Activated CD4-positive, alpha-beta T cell treated with anti-CD3 and anti-CD28 coated beads for 36 hours (primary cell): Measurements from ENCODE around the gene DISP3. TPM values are rescaled to one million over a fixed set of nuclear protein-coding genes. Genes with fewer than 3 reads are reported as not detected.
"Not testable (repeated sequence)": the region's sequence is repeated elsewhere in the genome, so short reads cannot be mapped to it uniquely, and the experiment has no call there.

ENCODE experiments used
- ATAC-seq: fragments of 200-7000 bp; cut with Tn5 transposase; one replicate; pipeline ENCODE4 v1.10.0; 2021; ENCODE audit warnings: mild to moderate bottlenecking, moderate library complexity
- CTCF ChIA-PET: fragments of 350-600 bp; sonication (Branson Sonifier 250); formaldehyde crosslinking; loops from one replicate; lab custom pipeline; 2021; ENCODE audit warnings: antibody characterized with exemption; lab: Charles Lee
- POLR2A ChIA-PET: fragments of 350-600 bp; sonication (Branson Sonifier 250); formaldehyde crosslinking; loops from one replicate; lab custom pipeline; 2021; ENCODE audit warnings: antibody characterized with exemption, inconsistent platforms; lab: Charles Lee
- DNase-seq: peaks from one replicate; pipeline ENCODE4 v3.0.0-alpha.2; 2020
- H3K27ac Mint-ChIP-seq: one replicate; pipeline ENCODE4 v1.8.0; 2021; ENCODE audit warnings: mixed read lengths
- H3K27me3 Mint-ChIP-seq: one replicate; pipeline ENCODE4 v1.8.0; 2021; ENCODE audit warnings: mixed read lengths
- H3K36me3 Mint-ChIP-seq: one replicate; pipeline ENCODE4 v1.8.0; 2021; ENCODE audit warnings: low read depth, mixed read lengths
- H3K4me1 Mint-ChIP-seq: one replicate; pipeline ENCODE4 v1.8.0; 2021; ENCODE audit warnings: mixed read lengths
- H3K4me3 Mint-ChIP-seq: one replicate; pipeline ENCODE4 v1.8.0; 2021; ENCODE audit warnings: mild to moderate bottlenecking, moderate library complexity, mixed read lengths
- H3K9me3 Mint-ChIP-seq: one replicate; pipeline ENCODE4 v1.8.0; 2021; ENCODE audit warnings: low read depth, mixed read lengths
- intact Hi-C, 2 experiments: fragments of 100-400 bp; cut with DNase I in 1 of 2; cut with micrococcal nuclease in 1 of 2; formaldehyde crosslinking; loops; one replicate each; pipeline versions ENCODE4 v1.14.2 to v1.15.1; 2022 to 2024; cut with DNase I, micrococcal nuclease
- total RNA-seq, 2 experiments: library from RNA; stranded (reverse); gene quantifications; one replicate each; pipeline ENCODE4 v1.2.3, GENCODE V29; 2021

Gene DISP3
- total RNA-seq, 2 experiments from 2014 or later = 0.55 to 0.58 TPM

- H3K27ac Mint-ChIP-seq = no peak overlapping the region
- H3K4me1 Mint-ChIP-seq = no peaks in the 10 kb centered on the region
- no peaks in the 10 kb centered on the region for H3K9me3 Mint-ChIP-seq
- no peak overlapping the region for H3K4me3 Mint-ChIP-seq
- CTCF ChIA-PET = no interaction called here
- no peaks in the 10 kb centered on the region for H3K36me3 Mint-ChIP-seq
- intact Hi-C loops = no loop called here
- H3K27me3 Mint-ChIP-seq = peaks cover 3% of the 10 kb centered on the region
- POLR2A ChIA-PET = no interaction called here
- ATAC-seq (no peak), DNase-seq (no peak)
Measured at GRCh38 chr1:11578004-11578403, 99.0 kb downstream of the DISP3 start.

- H3K36me3 Mint-ChIP-seq = no peaks in the 10 kb centered on the region
- no peaks in the 10 kb centered on the region for H3K4me1 Mint-ChIP-seq
- no peak overlapping the region for H3K4me3 Mint-ChIP-seq
- H3K27me3 Mint-ChIP-seq = peaks cover 3% of the 10 kb centered on the region
- H3K9me3 Mint-ChIP-seq = no peaks in the 10 kb centered on the region
- DNase-seq (no peak), ATAC-seq (no peak)
- H3K27ac Mint-ChIP-seq = no peak overlapping the region
- ChIA-PET POLR2A (no interaction called here), CTCF (interaction anchor here (0.6 kb wide), 2 partner anchors 37 to 891 kb away, joined by 3 to 4 read pairs; no protein-coding TSS in a partner anchor)
- intact Hi-C loops = no loop called here
Measured at GRCh38 chr1:11579506-11579905, 100.6 kb downstream of the DISP3 start.

- H3K27ac Mint-ChIP-seq, DNase-seq, H3K9me3 Mint-ChIP-seq, H3K4me1 Mint-ChIP-seq, POLR2A ChIA-PET, H3K4me3 Mint-ChIP-seq, ATAC-seq, CTCF ChIA-PET, intact Hi-C loops, H3K27me3 Mint-ChIP-seq, H3K36me3 Mint-ChIP-seq: not testable (repeated sequence)
Measured at GRCh38 chr1:11580049-11580448, 101.1 kb downstream of the DISP3 start.

- POLR2A ChIA-PET = no interaction called here
Measured at GRCh38 chr1:11581445-11581991, 102.6 kb downstream of the DISP3 start.

GRCh38 chr1:11585389-11585788, 106.4 kb downstream of the DISP3 start:
- CTCF ChIA-PET = interaction anchor here (0.6 kb wide), 1 partner anchor 1719 kb away, joined by 3 read pairs; no protein-coding TSS in a partner anchor
- no peaks in the 10 kb centered on the region for H3K4me1 Mint-ChIP-seq
- POLR2A ChIA-PET = no interaction called here

More at GRCh38 chr1:11581445-11581991, 102.6 kb downstream of the DISP3 start:
- DNase-seq = no peak
- no peaks in the 10 kb centered on the region for H3K9me3 Mint-ChIP-seq
- no peak for ATAC-seq
- H3K4me3 Mint-ChIP-seq = no peak overlapping the region
- peaks cover 3% of the 10 kb centered on the region for H3K27me3 Mint-ChIP-seq
- CTCF ChIA-PET = interaction anchor here (0.7 to 0.8 kb wide), 2 partner anchors 9 to 32 kb away, joined by 3 to 5 read pairs; no protein-coding TSS in a partner anchor
- no peaks in the 10 kb centered on the region for H3K4me1 Mint-ChIP-seq
- H3K36me3 Mint-ChIP-seq = no peaks in the 10 kb centered on the region
- no peak overlapping the region for H3K27ac Mint-ChIP-seq
- intact Hi-C loops = no loop called here

More at GRCh38 chr1:11585389-11585788, 106.4 kb downstream of the DISP3 start:
- Mint-ChIP-seq H3K27ac (no peak overlapping the region), H3K36me3 (no peaks in the 10 kb centered on the region), H3K4me3 (no peak overlapping the region), H3K27me3 (peaks cover 2% of the 10 kb centered on the region), H3K9me3 (no peaks in the 10 kb centered on the region)
- DNase-seq (no peak), ATAC-seq (no peak)
- intact Hi-C loops = no loop called here

Other genes starting within 250 kb of the DISP3 start
- 10 to 100 TPM; 32.3 to 36.3 TPM for gene MTOR, start 216.6 kb upstream of the DISP3 start, total RNA-seq
- gene UBIAD1, start 206.0 kb upstream of the DISP3 start, total RNA-seq = 10 to 100 TPM; 29.2 to 32.0 TPM
- gene FBXO2, start 175.3 kb downstream of the DISP3 start, total RNA-seq = 1 to 10 TPM; 1.6 to 2.1 TPM
- 10 to 100 TPM; 20.2 to 21.8 TPM for gene FBXO44, start 175.7 kb downstream of the DISP3 start, total RNA-seq
- 10 to 100 TPM in 1 of 2 experiments, 1 to 10 TPM in 1; 10.0 to 12.0 TPM for gene FBXO6, start 185.0 kb downstream of the DISP3 start, total RNA-seq
- 10 to 100 TPM; 70.4 to 71.5 TPM for gene MAD2L2, start 202.0 kb downstream of the DISP3 start, total RNA-seq
- gene DRAXIN, start 212.6 kb downstream of the DISP3 start, total RNA-seq = under 1 TPM; 0.02 to 0.04 TPM